Measurements from ENCODE around the gene MAN2A1.
"Not testable (repeated sequence)": the region's sequence is repeated elsewhere in the genome, so short reads cannot be mapped to it uniquely, and the experiment has no call there.

The MAN2A1 gene

GRCh38 chr5:109755761-109756160 is 66.0 kb downstream of the MAN2A1 start:
- Histone ChIP-seq H3K27me3 (replicated peaks; ENCODE audit: control insufficient read depth, insufficient read depth, low read length) (no peaks in the 10 kb centered on the region), H3K4me3 (replicated peaks; ENCODE audit: low read depth, low read length) (no peak overlapping the region), H3K36me3 (ENCODE audit: control insufficient read depth, insufficient read depth, low read length) (no peaks in the 10 kb centered on the region; the same call in 1 of the 2 replicates)
- DNase-seq (ENCODE audit: extremely low read depth, insufficient read length), result no peak
- TF ChIP-seq, protein P1, sequence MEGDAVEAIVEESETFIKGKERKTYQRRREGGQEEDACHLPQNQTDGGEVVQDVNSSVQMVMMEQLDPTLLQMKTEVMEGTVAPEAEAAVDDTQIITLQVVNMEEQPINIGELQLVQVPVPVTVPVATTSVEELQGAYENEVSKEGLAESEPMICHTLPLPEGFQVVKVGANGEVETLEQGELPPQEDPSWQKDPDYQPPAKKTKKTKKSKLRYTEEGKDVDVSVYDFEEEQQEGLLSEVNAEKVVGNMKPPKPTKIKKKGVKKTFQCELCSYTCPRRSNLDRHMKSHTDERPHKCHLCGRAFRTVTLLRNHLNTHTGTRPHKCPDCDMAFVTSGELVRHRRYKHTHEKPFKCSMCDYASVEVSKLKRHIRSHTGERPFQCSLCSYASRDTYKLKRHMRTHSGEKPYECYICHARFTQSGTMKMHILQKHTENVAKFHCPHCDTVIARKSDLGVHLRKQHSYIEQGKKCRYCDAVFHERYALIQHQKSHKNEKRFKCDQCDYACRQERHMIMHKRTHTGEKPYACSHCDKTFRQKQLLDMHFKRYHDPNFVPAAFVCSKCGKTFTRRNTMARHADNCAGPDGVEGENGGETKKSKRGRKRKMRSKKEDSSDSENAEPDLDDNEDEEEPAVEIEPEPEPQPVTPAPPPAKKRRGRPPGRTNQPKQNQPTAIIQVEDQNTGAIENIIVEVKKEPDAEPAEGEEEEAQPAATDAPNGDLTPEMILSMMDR (IDR thresholded peaks at IDR 0.05; ENCODE audit: insufficient read depth, low read length, poor library complexity, severe bottlenecking), result no peak

GRCh38 chr5:109756543-109757185 is 66.9 kb downstream of the MAN2A1 start:
- H3K36me3 ChIP-seq (ENCODE audit: control insufficient read depth, insufficient read depth, low read length), result no peaks in the 10 kb centered on the region; the same call in 1 of the 2 replicates

DNA sequence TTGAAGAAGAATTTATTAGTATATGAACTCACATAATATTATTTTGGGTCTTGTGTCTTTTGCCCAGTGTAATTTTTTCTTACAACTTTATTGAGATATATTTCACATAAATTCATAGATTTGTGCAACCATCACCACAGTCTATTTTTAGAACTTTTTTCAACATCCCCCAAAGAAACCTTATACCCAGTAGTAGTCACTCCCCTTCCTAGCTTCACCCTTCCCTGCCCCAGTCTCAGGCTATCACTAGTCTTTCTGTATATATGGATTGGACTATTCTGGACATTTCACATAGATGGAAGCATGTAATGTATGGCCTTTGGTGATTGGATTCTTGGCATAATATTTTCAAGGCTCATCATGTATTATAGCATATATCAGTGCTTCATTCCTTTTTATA is 67.8 kb downstream of the MAN2A1 start:
- TF ChIP-seq, protein P1 (IDR thresholded peaks at IDR 0.05; ENCODE audit: insufficient read depth, low read length, poor library complexity, severe bottlenecking), result no peak
- no peak for DNase-seq (ENCODE audit: extremely low read depth, insufficient read length)

More at GRCh38 chr5:109756543-109757185, 66.9 kb downstream of the MAN2A1 start:
- TF ChIP-seq, protein P1 (IDR thresholded peaks at IDR 0.05; ENCODE audit: insufficient read depth, low read length, poor library complexity, severe bottlenecking), result no peak
- Histone ChIP-seq H3K4me3 (replicated peaks; ENCODE audit: low read depth, low read length) (no peak overlapping the region), H3K27me3 (replicated peaks; ENCODE audit: control insufficient read depth, insufficient read depth, low read length) (no peaks in the 10 kb centered on the region)
- DNase-seq (ENCODE audit: extremely low read depth, insufficient read length), result no peak

GRCh38 chr5:109759306-109759705 is 69.6 kb downstream of the MAN2A1 start:
- no peak for DNase-seq (ENCODE audit: extremely low read depth, insufficient read length)
- Histone ChIP-seq H3K36me3 (ENCODE audit: control insufficient read depth, insufficient read depth, low read length) (no peaks in the 10 kb centered on the region; the same call in 1 of the 2 replicates), H3K4me3 (replicated peaks; ENCODE audit: low read depth, low read length) (no peak overlapping the region), H3K27me3 (replicated peaks; ENCODE audit: control insufficient read depth, insufficient read depth, low read length) (no peaks in the 10 kb centered on the region)
- TF ChIP-seq, protein P1 (IDR thresholded peaks at IDR 0.05; ENCODE audit: insufficient read depth, low read length, poor library complexity, severe bottlenecking), result no peak

More for the DNA sequence above, 67.8 kb downstream of the MAN2A1 start:
- no peak overlapping the region for H3K4me3 ChIP-seq (replicated peaks; ENCODE audit: low read depth, low read length)
- H3K27me3 ChIP-seq (replicated peaks; ENCODE audit: control insufficient read depth, insufficient read depth, low read length), result no peaks in the 10 kb centered on the region
- no peaks in the 10 kb centered on the region; the same call in 1 of the 2 replicates for H3K36me3 ChIP-seq (ENCODE audit: control insufficient read depth, insufficient read depth, low read length)

DNA sequence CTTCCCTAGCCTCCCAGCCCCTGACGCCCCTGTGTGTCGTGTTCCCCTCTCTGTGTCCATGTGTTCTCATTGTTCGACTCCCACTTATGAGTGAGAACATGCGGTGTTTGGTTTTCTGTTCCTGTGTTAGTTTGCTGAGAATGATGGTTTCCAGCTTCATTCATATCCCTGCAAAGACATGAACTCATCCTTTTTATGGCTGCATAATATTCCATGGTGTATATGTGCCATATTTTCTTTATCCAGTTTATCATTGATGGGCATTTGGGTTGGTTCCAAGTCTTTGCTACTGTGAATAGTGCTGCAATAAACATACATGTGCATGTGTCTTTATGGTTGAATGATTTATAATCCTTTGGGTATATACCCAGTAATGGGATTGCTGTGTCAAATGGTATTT is 70.4 kb downstream of the MAN2A1 start:
- H3K27me3 ChIP-seq (replicated peaks; ENCODE audit: control insufficient read depth, insufficient read depth, low read length); H3K36me3 ChIP-seq (ENCODE audit: control insufficient read depth, insufficient read depth, low read length); H3K4me3 ChIP-seq (replicated peaks; ENCODE audit: low read depth, low read length); DNase-seq (ENCODE audit: extremely low read depth, insufficient read length): not testable (repeated sequence)

DNA sequence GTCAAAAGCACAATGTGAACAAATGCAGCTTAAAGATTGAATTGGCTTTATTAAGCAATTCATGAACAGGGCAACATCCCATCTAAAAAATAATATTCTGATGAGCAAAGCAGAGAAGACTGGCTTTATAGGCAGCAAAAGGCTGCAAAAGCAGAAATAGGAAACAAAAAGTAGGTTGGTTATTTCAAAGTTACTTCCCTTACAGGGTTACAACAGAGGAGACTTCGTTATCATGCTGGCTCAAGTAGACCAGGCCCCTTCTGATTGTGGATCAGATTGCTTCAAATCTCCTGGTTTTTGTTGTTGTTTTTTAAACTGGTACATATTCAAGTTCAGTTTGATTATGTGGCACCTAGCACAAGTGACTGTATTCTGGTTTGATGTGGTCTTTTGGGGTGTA is 73.1 kb downstream of the MAN2A1 start:
- no peak for DNase-seq (ENCODE audit: extremely low read depth, insufficient read length)
- Histone ChIP-seq H3K27me3 (replicated peaks; ENCODE audit: control insufficient read depth, insufficient read depth, low read length) (no peaks in the 10 kb centered on the region), H3K4me3 (replicated peaks; ENCODE audit: low read depth, low read length) (no peak overlapping the region), H3K36me3 (ENCODE audit: control insufficient read depth, insufficient read depth, low read length) (no peaks in the 10 kb centered on the region; the same call in 1 of the 2 replicates)
- TF ChIP-seq, protein P1 (IDR thresholded peaks at IDR 0.05; ENCODE audit: insufficient read depth, low read length, poor library complexity, severe bottlenecking), result no peak
